Muscle of back (tissue), 11 donors: ENCODE data around the gene HRC. TPM values are rescaled to one million over a fixed set of nuclear protein-coding genes. Genes with fewer than 3 reads are reported as not detected.

Experiments
- DNase-seq, 3 donors: peaks; one replicate each; pipeline versions ENCODE4 v3.0.0 to v3.0.0-alpha.2; 2013
- polyA plus RNA-seq, 10 donors: library from polyadenylated mRNA; unstranded; fragments of 120-200 nt; gene quantifications; one replicate each; pipeline ENCODE4 v1.2.1, GENCODE V29; 2013; ENCODE audit not compliant: insufficient read length in 10 of 10

The HRC gene
- polyA plus RNA-seq, 10 donors, result 77.6 to 154 (median 138) TPM

DNA sequence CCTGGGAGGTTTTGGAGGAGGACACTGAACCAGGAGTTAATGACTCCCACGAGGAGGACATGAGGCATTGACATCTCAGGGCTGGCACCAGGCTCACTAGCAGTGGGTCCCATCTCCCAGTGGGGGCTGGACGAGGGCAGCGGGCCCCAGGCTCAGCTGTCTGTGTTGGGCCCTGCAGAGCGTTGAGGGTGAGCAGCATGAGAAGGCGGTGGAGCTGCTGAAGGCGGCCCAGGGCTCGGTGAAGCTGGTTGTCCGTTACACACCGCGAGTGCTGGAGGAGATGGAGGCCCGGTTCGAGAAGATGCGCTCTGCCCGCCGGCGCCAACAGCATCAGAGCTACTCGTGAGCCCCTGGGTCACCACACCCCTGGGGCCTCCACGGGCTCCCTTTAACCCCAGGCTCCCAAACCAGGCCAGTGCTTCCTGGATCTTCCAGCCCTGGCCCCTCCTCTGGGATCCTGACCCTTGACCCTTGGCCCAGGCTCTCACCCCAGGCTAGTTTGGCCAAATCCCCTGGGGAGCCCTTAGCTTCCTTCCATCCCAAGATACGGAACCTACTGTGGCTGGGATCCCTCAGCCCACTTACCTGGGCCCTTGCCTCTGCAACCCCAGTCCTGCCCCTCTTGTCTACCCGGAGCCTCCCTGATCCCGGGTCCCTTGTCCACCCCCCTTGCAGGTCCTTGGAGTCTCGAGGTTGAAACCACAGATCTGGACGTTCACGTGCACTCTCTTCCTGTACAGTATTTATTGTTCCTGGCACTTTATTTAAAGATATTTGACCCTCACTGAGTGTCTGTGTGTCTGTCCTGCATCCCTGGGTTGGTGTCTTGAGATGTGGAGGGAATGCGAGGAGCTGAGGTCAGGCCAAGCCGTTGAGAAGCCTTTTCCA is 37.3 kb downstream of the HRC start:
- no peak for DNase-seq

DNA sequence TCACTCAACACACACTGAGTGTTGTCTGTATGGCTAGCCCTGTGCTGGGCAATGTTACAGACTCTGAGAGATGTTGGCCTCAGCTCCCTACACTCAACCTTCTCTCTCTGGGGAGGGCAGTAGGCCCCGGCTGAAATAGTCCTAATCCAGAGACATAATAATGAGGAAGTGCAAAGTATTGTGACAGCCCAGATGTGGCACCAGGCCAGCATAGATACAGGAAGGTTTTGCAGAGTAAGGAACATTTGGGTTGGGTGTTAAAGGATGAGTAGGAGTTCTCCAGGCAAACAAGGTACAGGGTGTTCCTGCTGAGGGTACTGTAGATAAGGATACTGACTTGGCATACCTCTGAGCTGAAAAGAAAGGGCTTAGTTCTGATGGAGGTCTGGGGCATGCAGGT is 38.7 kb downstream of the HRC start:
- no peak for DNase-seq

DNA sequence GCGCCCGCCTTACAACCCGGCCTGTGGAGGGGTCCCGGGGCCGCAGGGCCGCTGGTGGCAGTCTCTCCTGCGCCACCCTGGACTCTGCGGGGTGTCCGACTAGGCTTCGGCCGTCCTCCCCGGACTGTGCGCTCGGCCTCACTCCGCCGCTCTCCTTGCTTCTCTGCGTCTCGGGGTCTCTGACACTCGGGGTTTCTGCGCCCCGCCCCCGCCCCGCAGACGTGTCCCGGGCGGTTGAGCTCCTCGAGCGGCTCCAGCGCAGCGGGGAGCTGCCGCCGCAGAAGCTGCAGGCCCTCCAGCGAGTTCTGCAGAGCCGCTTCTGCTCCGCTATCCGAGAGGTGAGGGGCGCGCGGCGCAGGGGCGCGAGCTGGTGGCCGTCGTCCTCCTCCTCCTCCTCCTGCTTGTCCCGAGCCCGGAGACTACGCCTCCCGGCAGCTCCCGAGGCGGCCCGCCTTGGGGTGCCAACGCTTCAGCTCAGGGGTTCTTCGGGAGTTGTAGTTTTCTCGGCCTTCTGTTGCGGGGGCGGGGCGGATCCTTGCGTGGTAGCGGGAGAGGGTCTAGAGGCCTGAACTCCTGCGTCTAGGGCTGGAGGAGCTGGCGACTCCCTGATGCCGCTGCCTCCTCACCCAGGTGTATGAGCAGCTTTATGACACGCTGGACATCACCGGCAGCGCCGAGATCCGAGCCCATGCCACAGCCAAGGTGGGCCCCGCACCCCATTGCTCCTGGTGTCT is 40.4 kb downstream of the HRC start:
- peak; percentile 41 to 86 (median 68) for DNase-seq

DNA sequence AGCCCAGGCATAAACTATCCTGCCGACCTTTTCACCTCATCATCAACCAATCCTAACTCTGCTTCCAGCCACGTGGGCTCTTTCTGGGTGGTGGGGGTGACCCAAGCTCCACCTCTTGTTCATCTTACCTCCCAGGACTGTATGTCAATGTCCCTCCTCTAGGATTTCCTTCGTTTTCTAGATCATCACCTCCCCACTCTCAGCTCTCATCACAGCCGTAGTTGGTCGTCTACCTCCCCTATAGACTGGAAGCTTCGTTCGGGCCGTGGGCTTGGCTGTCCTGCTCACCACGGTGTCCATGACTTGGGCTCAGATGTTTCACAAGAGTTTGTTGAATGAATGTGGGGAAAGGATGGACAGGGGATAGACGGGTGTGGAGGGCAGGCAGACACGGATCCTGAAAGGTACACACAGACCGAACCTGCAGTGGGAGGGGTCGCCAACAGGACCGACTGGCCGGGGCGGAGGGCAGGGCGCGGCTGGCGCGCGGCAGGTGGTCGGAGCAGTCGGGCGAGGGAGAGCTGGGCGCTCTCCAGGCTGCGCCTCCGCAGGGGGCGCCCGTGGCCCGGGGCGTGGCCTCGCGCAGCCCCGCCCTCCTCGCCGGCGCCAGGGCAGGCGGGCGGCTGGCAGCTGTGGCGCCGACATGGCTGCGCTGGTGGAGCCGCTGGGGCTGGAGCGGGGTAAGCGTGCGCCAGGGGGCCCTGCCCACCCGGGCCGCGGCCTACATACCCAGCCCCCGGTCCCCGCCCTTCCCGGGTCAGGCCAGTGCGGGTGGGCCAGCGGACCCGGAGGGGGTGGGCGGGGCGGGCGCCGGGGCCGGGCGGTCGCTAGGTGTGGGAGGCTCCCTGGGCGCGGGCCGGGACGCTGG is 41.2 kb downstream of the HRC start, which contains the start of gene LIN7B:
Gene LIN7B (plus strand): TSS at position 609 of the 868 bp plus-strand sequence. CDS start 35 bp downstream, at position 644.
- peak; percentile 61 to 79 (median 79) for DNase-seq

DNA sequence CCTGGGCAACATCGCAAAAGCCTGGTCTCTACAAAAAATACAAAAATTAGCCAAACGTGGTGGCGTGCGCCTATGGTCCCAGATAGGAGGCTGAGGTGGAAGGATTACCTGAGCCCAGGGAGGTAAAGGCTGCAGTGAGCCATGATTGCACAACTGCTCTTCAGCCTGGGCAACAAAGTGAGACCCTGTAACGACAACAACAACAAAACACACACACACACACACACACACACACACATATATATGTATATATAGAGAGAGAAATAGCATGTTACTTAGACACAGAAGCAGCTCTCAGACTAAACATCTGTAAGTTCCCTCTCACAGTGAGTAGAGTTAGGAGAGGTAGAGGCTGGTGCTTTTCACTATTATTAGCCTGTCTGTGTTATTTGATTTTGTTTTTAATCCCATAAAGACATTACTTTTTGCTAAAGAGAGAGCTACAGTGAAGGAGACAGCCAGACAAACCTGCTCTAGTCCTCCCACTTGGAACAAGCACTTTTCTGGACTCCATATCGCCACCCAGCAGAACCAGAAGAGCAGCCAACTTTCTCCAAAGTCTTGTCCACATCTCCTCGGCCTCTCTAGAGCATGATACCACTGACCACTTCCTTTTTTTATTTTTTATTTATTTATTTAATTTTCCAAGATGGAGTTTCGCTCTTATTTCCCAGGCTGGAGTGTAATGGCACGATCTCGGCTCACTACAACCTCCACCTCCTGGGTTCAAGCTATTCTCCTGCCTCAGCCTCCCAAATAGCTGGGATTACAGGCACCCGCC is 43.8 kb downstream of the HRC start:
- DNase-seq, result no peak

DNA sequence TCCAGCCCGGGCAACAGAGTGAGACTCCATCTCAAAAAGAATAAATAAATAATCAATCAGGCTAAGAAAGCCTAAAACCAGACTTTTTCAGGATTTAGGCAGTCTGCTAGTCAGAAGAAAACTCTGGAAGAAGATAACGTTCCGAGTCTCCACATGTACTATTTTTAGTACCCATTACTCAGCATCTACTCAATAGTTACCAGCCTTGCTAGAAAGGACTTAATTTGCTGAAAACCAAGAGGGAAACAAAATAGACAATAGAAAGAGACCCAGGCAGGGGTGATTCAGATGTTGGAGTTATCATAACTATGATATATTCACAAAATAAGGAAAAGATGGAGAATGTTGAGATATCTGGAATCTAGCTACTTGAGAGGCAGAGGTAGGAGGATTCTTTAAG is 44.6 kb downstream of the HRC start:
- no peak for DNase-seq

DNA sequence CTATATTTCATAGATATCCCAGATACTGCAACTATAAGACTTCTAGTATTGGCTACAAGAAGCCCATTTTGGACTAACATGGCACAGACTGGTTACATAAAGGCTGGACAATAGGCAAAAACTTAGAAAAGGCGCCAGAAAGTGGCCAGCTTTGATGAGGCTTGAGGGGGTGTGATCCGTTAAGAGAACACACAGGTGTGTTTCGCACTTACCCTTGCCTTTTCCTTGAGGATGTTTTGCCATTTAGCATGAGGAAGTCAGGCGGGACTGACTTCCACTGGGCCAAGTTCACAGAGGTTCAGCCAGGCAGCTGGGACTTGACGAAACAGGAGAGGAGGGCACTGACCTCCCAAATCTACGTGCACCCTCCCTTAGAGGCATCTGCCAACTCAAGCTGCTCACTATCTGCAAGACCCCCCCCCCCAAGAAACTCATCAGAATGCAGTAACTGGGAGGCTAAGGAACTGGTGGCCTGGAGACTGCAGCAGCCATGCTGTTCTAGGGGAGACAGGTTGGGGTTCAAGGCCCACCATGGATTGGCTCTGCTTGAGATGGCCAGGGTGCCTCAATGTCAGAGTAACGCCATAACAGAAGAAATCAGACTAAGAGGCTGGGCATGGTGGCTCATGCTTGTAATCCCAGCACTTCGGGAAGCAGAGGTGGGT is 45.5 kb downstream of the HRC start:
- DNase-seq, result peak in 1 of 3 donors; percentile 7

DNA sequence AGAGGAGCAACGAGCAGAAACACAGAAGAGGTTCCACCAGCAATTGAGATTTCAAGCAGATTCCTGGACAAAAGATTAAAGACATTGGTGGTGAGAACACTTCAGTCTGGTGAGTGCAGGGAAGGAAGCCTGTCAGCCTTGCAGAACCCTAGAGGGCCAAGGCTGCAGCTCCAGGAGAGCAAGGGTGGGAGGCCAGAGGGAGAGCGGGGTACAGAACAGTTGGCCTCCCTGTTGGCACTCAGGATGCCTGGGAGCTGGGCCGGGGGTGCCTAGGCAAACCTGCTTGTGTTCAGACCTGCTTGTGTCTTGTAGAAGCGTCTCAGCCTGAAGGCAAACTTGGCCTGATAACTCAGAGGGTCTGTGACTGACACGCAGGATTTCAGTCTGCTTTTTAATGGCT is 46.1 kb downstream of the HRC start:
- DNase-seq, result no peak

DNA sequence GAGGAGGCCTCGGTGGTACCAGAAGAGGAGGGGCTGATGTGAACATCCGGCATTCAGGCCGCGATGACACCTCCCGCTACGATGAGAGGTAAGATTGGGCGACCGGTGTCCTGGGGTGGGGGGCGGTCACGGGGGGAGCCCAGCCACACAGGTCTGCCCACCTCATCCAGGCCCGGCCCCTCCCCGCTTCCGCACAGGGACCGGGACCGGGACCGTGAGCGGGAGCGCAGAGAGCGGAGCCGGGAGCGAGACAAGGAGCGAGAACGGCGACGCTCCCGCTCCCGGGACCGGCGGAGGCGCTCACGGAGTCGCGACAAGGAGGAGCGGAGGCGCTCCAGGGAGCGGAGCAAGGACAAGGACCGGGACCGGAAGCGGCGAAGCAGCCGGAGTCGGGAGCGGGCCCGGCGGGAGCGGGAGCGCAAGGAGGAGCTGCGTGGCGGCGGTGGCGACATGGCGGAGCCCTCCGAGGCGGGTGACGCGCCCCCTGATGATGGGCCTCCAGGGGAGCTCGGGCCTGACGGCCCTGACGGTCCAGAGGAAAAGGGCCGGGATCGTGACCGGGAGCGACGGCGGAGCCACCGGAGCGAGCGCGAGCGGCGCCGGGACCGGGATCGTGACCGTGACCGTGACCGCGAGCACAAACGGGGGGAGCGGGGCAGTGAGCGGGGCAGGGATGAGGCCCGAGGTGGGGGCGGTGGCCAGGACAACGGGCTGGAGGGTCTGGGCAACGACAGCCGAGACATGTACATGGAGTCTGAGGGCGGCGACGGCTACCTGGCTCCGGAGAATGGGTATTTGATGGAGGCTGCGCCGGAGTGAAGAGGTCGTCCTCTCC is 47.4 kb downstream of the HRC start:
- DNase-seq, result no peak

DNA sequence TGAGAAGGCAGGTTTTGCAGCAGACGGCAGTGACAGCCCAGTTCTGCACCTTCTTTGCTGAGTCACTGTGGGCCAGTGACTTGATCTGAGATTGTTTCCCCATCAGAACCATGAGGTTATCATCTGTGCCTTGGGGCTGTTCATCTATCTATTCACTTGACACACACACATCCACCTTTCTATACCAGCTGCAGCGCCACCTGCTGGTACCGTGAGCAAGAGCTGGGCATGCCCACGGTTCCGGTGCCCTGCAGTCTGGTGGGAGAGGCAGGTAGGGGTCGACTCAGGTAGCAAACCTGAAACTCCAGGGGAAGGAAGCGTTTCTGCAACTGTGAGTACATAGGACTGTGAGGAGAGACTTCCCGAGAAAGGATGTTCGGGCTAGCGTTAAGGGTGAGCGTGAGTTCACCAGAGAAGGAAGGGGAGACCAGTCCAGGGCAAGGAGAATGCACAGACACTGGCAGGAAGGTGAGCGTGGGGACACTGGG is 48.5 kb downstream of the HRC start:
- peak in 1 of 3 donors; percentile 53 for DNase-seq

DNA sequence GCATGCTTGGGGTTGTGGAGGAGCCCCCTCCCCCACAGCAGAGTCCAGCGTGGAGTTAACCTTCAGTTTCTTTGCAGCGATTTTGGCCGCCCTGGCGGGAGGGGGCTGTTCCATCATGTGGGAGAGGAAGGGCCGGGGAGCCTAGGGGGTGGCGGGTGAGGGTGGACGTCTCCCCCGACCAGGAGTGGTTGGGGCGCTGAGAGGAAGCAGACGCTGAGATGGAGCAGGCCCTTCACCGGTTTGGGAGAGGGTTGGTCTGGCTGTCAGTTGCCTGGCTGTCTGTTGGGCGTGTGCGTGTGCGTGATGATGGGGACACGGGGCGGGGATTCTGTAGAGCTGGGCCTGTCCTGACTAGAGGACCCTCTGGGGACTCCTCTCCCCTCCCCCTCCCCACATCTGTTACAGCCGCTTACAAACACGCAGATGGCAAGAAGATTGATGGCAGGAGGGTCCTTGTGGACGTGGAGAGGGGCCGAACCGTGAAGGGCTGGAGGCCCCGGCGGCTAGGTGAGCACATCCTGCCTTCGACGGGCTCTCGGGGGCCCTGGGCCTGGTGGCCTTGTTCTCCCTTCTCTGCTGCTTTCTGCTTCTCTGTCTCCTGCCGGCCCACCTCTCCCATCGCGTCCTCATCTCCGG is 50.8 kb downstream of the HRC start:
- peak in 1 of 3 donors; percentile 85 for DNase-seq

DNA sequence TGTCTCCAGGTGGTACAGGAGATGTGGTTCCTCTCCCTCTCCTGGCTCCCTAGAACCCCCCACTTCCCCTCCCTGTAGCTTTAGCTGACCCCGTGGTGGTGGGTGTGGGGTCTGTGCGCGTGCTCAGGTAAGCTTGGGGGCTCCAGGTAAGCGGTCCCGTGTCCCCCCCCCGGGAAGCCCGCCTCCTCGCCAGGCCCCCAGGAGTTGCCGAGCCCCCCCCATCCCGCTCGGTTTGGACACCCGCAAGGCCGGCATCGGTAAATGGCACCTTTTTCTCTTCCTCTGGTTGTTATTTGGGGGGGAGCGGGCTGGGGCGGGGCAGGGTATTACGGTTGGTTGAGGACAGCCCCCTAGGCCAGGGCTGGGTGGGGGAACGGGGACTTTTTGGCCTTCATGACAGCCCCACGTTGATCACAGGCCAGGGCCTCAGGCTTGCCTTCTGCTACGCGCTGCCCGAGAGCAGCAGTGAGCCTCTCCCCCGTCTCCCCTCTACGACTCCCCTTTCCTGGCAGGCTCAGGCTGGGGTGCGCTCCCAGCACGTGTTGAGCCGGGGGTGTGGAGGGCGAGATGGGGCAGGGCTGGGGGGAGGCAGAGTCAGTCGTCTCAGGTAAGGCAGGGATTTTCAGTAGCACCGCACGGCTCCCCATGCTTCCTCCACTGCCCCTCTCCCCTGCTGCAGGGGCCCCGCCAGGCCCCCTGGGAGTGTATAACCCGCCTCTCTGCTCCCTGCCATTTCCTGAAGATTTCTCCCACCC is 51.7 kb downstream of the HRC start:
- peak in 1 of 3 donors; percentile 53 for DNase-seq

DNA sequence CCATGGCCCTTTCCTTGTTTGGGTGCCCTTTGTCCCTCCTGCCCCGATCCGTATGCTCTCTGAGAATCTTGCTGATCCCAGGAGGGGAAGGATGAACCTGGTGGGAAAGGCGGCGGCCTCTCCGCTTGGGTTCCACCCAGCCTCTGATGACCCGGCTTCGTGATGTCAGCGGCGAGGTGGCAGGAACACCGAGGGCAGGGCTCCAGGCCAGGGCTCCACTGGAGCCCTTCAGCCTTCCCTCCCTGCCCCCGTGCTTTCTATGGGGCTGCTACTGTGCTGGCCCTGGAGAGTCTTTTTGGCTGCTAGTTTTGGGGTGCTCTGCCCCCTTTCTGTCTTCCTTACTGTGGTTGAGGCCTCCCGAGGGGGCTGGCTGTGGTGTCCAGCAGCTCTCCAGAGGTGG is 52.9 kb downstream of the HRC start:
- no peak for DNase-seq

Other genes starting within 250 kb of the HRC start
- under 1 TPM in 9 of 10 donors, not detected in 1; 0.15 to 0.80 (median 0.39) TPM for gene DHDH, start 221.7 kb downstream of the HRC start, polyA plus RNA-seq
- gene BAX, start 200.5 kb downstream of the HRC start, polyA plus RNA-seq, result 10 to 100 TPM; 32.8 to 56.5 (median 42.7) TPM
- gene FTL, start 190.1 kb downstream of the HRC start, polyA plus RNA-seq, result 100 to 1,000 TPM; 520 to 975 (median 659) TPM
- gene GYS1, start 162.1 kb downstream of the HRC start, polyA plus RNA-seq, result 100 to 1,000 TPM in 2 of 10 donors, 10 to 100 TPM in 8; 52.5 to 103 (median 84.0) TPM
- 10 to 100 TPM; 43.8 to 73.4 (median 52.0) TPM for gene RUVBL2, start 161.5 kb downstream of the HRC start, polyA plus RNA-seq
- gene LHB, start 138.3 kb downstream of the HRC start, polyA plus RNA-seq, result under 1 TPM in 1 of 10 donors, not detected in 9; 0.34 TPM
- under 1 TPM in 2 of 10 donors, not detected in 8; 0.19 to 0.54 TPM for gene CGB3, start 131.1 kb downstream of the HRC start, polyA plus RNA-seq
- under 1 TPM in 1 of 10 donors, not detected in 9; 0.49 TPM for gene CGB2, start 123.5 kb downstream of the HRC start, polyA plus RNA-seq
- under 1 TPM in 1 of 10 donors, not detected in 9; 0.90 TPM for gene CGB1, start 118.5 kb downstream of the HRC start, polyA plus RNA-seq
- 1 to 10 TPM in 4 of 10 donors, under 1 TPM in 1, not detected in 5; 0.44 to 2.1 (median 1.5) TPM for gene CGB5, start 111.5 kb downstream of the HRC start, polyA plus RNA-seq
- gene CGB8, start 106.3 kb downstream of the HRC start, polyA plus RNA-seq, result 1 to 10 TPM in 2 of 10 donors, under 1 TPM in 3, not detected in 5; 0.40 to 1.6 (median 0.82) TPM
- gene CGB7, start 97.6 kb downstream of the HRC start, polyA plus RNA-seq, result 1 to 10 TPM in 3 of 10 donors, under 1 TPM in 7; 0.50 to 1.5 (median 0.66) TPM
- gene NTF4, start 90.6 kb downstream of the HRC start, polyA plus RNA-seq, result 1 to 10 TPM; 2.4 to 5.8 (median 3.8) TPM
- 1 to 10 TPM; 3.3 to 9.4 (median 7.1) TPM for gene KCNA7, start 82.7 kb downstream of the HRC start, polyA plus RNA-seq
- gene SNRNP70, start 69.9 kb downstream of the HRC start, polyA plus RNA-seq, result 100 to 1,000 TPM; 136 to 261 (median 187) TPM
- gene LIN7B, start 41.0 kb downstream of the HRC start, polyA plus RNA-seq, result 10 to 100 TPM in 4 of 10 donors, 1 to 10 TPM in 6; 8.1 to 14.5 (median 9.8) TPM
- 1 to 10 TPM in 1 of 10 donors, under 1 TPM in 7, not detected in 2; 0.26 to 1.4 (median 0.64) TPM for gene C19orf73, start 36.3 kb downstream of the HRC start, polyA plus RNA-seq
- 10 to 100 TPM in 1 of 10 donors, 1 to 10 TPM in 9; 3.4 to 11.9 (median 6.6) TPM for gene PPFIA3, start 35.9 kb downstream of the HRC start, polyA plus RNA-seq
- gene TRPM4, start 2.4 kb upstream of the HRC start, polyA plus RNA-seq, result 10 to 100 TPM; 16.8 to 66.3 (median 31.4) TPM
- gene SLC6A16, start 169.8 kb upstream of the HRC start, polyA plus RNA-seq, result 1 to 10 TPM in 7 of 10 donors, under 1 TPM in 3; 0.68 to 2.7 (median 2.0) TPM
- gene CD37, start 180.0 kb upstream of the HRC start, polyA plus RNA-seq, result 10 to 100 TPM; 13.5 to 37.3 (median 21.0) TPM
- gene TEAD2, start 207.0 kb upstream of the HRC start, polyA plus RNA-seq, result 10 to 100 TPM; 42.6 to 80.6 (median 64.0) TPM
- gene DKKL1, start 208.5 kb upstream of the HRC start, polyA plus RNA-seq, result 1 to 10 TPM; 1.3 to 2.7 (median 1.8) TPM
- gene KASH5, start 232.9 kb upstream of the HRC start, polyA plus RNA-seq, result under 1 TPM in 4 of 10 donors, not detected in 6; 0.05 to 0.50 (median 0.19) TPM